DMS153 (cell line): ENCODE data around the gene PTGR3.

ENCODE experiments used
- DNase-seq: peaks from one replicate; lab custom pipeline; 2025; lab: John Stamatoyannopoulos, UW

The PTGR3 gene

GRCh38 chr18:75209129-75209950 is at the start of gene PTGR3:
Gene PTGR3, minus strand, starts transcription at chr18:75209139. Its CDS starts 81 bp downstream, at chr18:75209058.
- peak; percentile 69 for DNase-seq

DNA sequence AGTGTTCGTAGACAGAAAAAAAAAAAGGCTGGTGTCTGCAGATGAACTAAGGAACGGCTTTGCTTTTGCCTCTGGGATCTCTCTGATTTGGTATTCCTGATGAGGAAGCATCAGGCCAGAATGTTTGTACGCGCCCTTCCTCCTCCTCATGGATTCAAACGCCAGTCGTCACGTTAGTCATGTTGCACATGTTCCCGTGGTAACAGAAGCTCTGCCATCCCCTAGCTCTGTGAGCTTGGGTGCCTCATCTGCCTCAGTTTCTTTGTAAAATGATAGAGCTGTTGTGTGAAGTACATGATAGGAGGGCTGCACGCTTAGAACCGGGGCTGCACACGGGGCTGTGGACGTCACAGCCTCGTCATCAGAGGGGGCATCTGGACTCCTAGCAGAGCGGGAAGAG is 48.7 kb upstream of the PTGR3 start:
- DNase-seq, result no peak

- no peak for DNase-seq
Observed at GRCh38 chr18:75256376-75256775, 47.4 kb upstream of the PTGR3 start.

DNA sequence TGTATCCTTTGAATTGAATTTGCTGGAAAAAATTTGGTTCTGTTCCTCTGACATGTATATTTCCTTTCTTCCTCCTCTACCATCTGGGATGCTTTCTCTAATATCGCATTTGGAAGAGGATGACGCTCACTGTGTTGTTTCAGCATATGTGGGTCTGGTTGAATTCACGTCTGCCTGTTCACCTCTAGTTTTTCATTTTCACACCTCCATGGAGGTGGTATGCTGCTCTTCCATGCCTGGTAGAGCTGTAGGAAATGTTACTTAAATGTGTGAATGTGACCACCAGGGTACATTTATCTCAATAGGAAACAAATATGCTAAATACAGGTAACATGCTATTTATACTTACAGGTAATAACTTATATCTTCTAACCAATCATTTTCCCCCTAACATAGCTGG is 46.2 kb upstream of the PTGR3 start:
- DNase-seq, result no peak

DNA sequence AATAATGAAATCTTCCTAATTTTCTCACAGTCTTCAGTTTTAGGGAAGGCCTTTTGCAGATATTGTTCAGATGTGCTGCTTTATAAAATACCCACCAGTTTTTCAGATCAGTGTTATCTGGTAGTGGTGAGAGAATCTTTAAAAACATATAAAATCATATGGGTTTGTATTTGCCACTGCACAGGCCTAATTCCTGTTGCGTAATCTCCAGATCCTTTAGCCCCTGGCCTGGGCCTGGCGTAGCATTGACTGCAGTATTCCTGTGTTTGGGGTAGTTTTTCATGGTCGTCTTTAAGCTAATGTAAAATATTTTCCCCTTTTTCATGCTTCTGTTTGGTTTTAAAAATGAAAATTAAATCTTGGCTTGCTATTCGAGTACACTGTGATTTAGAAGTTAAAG is 44.8 kb upstream of the PTGR3 start:
- no peak for DNase-seq

- no peak for DNase-seq
Observed at GRCh38 chr18:75253043-75253442, 44.1 kb upstream of the PTGR3 start.

DNA sequence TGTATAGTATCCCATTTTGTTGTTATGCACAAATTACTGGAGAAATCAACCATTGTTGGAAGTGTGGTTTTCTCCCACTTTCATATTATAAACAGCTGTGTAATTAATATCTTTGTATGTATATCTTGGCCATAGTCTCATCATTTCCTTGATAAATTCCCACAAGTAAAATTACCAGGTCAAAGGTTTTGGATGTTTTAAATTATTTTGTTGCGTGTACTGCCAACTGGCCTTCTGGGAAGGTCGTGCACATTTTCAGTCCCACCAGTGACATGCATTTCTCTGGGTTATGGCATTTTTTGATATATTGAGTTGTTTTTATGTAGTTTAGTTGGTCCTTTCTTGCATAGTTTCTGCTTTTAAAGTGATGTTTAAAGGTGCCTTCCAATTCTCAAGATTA is 43.2 kb upstream of the PTGR3 start:
- no peak for DNase-seq

GRCh38 chr18:75251466-75251865 is 42.5 kb upstream of the PTGR3 start:
- DNase-seq, result no peak

- no peak for DNase-seq
Observed at GRCh38 chr18:75250471-75250821, 41.5 kb upstream of the PTGR3 start.

DNA sequence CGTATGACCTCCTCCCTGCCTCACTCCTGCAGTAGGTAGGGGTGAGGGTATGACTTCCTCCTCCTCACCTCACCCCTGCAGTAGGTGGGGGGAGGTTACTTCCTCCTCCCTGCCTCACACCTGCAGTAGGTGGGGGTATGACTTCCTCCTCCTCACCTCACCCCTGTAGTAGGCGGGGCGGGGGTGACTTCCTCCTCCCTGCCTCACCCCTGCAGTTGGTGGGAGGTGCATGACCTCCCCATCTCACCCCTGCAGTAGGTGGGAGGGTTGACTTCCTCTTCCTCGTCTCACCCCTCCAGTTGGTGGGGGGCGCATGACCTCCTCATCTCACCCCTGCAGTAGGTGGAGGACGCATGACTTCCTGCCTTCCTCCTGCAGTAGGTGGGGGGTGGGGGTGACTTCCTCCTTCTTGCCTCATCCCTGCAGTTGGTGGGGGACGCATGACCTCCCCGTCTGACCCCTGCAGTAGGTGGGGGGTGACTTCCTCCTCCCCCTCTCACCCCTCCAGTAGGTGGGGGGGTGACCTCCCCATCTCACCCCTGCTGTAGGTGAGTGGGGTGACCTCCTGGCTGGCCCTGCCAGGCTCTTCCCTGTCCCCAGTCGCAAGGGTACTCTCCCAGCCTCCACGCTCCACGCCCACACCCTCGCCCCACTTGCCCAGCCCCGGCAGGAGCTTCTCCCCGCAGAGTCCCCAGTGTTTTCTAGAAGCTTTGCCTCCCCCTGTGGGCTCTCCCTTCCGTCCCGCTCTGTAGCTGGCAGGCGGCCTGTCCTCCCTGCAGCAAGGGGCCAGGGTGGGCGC is 40.9 kb upstream of the PTGR3 start:
- DNase-seq, result no peak

- no peak for DNase-seq
Observed at GRCh38 chr18:75249175-75249518, 40.2 kb upstream of the PTGR3 start.

- DNase-seq, result peak; percentile 21
Observed at GRCh38 chr18:75248426-75249174, 39.7 kb upstream of the PTGR3 start.

- DNase-seq, result peak; percentile 30
Observed at GRCh38 chr18:75247611-75248421, 38.9 kb upstream of the PTGR3 start.

GRCh38 chr18:75246721-75247610 is 38.0 kb upstream of the PTGR3 start:
- no peak for DNase-seq

- no peak for DNase-seq
Observed at GRCh38 chr18:75244351-75245313, 35.7 kb upstream of the PTGR3 start.

- DNase-seq, result no peak
Observed at GRCh38 chr18:75241705-75242104, 32.8 kb upstream of the PTGR3 start.

- no peak for DNase-seq
Observed at GRCh38 chr18:75240433-75240832, 31.5 kb upstream of the PTGR3 start.

- DNase-seq, result no peak
Observed at GRCh38 chr18:75238786-75239185, 29.8 kb upstream of the PTGR3 start.

DNA sequence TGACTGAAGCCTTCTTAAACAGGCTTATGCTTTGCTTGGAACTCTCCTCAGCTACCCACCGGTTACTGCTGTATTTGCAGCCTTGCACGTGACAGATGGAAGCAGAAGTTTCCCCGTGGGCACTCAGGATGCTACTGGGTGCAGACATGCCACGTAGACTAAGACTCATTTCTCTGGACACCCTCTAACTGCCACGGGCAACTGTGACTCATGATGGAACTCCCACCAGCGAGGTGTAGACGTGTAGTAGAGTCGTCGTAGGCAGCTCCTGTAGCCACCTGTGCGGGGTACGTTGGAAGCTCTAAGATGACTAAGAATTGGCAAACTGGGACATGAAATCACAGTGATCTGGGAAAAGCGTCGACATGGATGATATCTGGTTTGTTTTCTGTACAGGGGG is 29.2 kb upstream of the PTGR3 start:
- no peak for DNase-seq

- DNase-seq, result no peak
Observed at GRCh38 chr18:75235896-75236295, 27.0 kb upstream of the PTGR3 start.
